OCI-LY7 (cell line): ENCODE data around the gene TMEM81.

Experiments
- EZH2phosphoT487 ChIP-seq: fragments of 200-600 bp; sonication (generic); IDR thresholded peaks from 2 replicates; pipeline ENCODE4 v1.6.1; 2018; ENCODE audit warnings: low read depth, borderline replicate concordance, mild to moderate bottlenecking, mixed run types, antibody characterized with exemption, low read length, moderate library complexity, mixed read lengths
- TF ChIP-seq, protein P1 (sequence below): fragments of 200-600 bp; sonication (generic); conservative IDR thresholded peaks from 2 replicates; pipeline ENCODE4 v1.5.1; 2014; ENCODE audit warnings: mild to moderate bottlenecking, antibody characterized with exemption, low read length, moderate library complexity, mixed read lengths

DNA sequence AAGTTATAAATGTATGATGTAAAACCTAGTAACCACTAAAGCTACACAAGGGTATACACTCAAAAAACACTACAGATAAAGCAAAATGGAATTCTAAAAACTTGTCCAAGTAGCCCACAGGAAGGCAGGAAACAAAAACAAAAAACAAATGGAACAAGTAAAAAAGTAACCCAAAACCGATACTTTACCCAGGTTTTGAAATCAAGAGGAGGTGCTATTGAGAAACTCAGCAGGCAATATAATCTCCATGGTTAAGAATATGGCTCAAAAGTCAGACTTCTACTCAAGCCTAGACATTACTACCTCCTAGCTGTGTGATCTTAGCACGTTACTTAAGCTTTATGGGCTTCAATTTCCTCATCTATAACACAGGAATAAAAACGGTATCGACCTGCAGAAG is 24.2 kb upstream of the TMEM81 start:
- TF ChIP-seq, protein P1, sequence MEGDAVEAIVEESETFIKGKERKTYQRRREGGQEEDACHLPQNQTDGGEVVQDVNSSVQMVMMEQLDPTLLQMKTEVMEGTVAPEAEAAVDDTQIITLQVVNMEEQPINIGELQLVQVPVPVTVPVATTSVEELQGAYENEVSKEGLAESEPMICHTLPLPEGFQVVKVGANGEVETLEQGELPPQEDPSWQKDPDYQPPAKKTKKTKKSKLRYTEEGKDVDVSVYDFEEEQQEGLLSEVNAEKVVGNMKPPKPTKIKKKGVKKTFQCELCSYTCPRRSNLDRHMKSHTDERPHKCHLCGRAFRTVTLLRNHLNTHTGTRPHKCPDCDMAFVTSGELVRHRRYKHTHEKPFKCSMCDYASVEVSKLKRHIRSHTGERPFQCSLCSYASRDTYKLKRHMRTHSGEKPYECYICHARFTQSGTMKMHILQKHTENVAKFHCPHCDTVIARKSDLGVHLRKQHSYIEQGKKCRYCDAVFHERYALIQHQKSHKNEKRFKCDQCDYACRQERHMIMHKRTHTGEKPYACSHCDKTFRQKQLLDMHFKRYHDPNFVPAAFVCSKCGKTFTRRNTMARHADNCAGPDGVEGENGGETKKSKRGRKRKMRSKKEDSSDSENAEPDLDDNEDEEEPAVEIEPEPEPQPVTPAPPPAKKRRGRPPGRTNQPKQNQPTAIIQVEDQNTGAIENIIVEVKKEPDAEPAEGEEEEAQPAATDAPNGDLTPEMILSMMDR = no peak
- TF ChIP-seq EZH2phosphoT487 = no peak
